Measurements from ENCODE around the gene FAM210A. TPM values are rescaled to one million over a fixed set of nuclear protein-coding genes. Genes with fewer than 3 reads are reported as not detected.

Gene FAM210A
- total and polyA plus RNA-seq, 2 of the 4 experiments (the other 2 are of a cell fraction) = 9.8 to 25.3 TPM

DNA sequence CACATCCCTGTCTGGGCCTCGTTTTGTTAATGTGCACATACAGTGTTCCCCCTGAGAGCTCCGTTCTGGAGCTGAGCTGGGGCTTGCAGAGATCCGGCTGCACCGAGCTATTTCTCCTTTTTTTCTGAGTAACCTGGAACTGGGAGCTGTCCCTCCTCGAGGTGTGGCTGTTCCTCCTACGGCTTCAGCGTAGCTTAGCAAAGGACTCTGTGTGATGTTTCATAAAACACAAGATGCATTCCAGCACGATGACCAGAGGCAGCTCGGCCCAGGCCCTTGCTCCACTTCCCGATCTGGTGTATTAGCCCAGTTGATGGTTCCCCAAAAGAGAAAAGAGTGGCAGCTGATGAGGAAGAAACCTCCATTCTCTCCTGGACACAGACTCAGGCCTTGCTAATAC, 103.0 kb downstream of the FAM210A start:
- Histone ChIP-seq H3K4me2 (ENCODE audit: low read depth, low read length) (no peak overlapping the region), H3K79me1 (ENCODE audit: low read depth in 1 of 2, low read length in 2 of 2) (no peaks in the 10 kb centered on the region), H2BK5ac (ENCODE audit: low read depth, low read length, poor library complexity, severe bottlenecking) (no peak overlapping the region), H2AK9ac (replicated peaks; ENCODE audit: low read depth, low read length, poor library complexity) (no peak overlapping the region), H2AK5ac (ENCODE audit: low read depth, low read length) (no peak overlapping the region), H2BK15ac (ENCODE audit: low read depth, low read length) (no peak overlapping the region), H3K27me3 (ENCODE audit: control insufficient read depth, insufficient read depth, low read length) (peaks cover 14% of the 10 kb centered on the region; the same call in 1 of the 2 replicates), H3K4me1 (ENCODE audit: control insufficient read depth, insufficient read depth, low read length) (no peaks in the 10 kb centered on the region), H4K8ac (ENCODE audit: low read depth in 2 of 2, low read length in 2 of 2) (no peak overlapping the region), H4K91ac (ENCODE audit: insufficient read depth, low read depth, low read length) (no peak overlapping the region), H2AFZ (replicated peaks; ENCODE audit: low read length, poor library complexity) (no peak overlapping the region), H3K23ac (ENCODE audit: low read depth, low read length) (no peak overlapping the region), H3K36me3 (ENCODE audit: control insufficient read depth, insufficient read depth, low read length) (no peaks in the 10 kb centered on the region), H3K18ac (ENCODE audit: low read depth, low read length) (no peak overlapping the region), H3K4ac (ENCODE audit: low read depth, low read length) (no peak overlapping the region), H3K4me3 (ENCODE audit: insufficient read depth, low read depth, low read length) (no peak overlapping the region), H3K27ac (ENCODE audit: insufficient read depth, low read length) (no peak overlapping the region), H3K14ac (replicated peaks; ENCODE audit: low read depth, low read length) (no peak overlapping the region), H3K9ac (ENCODE audit: low read depth, low read length) (no peak overlapping the region), H4K20me1 (ENCODE audit: insufficient read depth, low read length) (no peaks in the 10 kb centered on the region), H2BK120ac (ENCODE audit: low read depth, low read length) (no peak overlapping the region), H3K9me1 (ENCODE audit: insufficient read depth, low read length) (no peaks in the 10 kb centered on the region), H3K9me3 (ENCODE audit: control insufficient read depth, insufficient read depth, low read length) (no peaks in the 10 kb centered on the region), H4K5ac (ENCODE audit: low read depth, low read length) (no peak overlapping the region), H3K56ac (ENCODE audit: extremely low read depth, insufficient read depth, low read length) (no peak overlapping the region), H2BK20ac (ENCODE audit: low read depth, low read length) (no peak overlapping the region)
- WGBS, 2 experiments (ENCODE audit: extremely low coverage in 2 of 2, insufficient read length in 1 of 2) = 64% methylated on average over 4 of the region's 10 CpGs; no CpG with 5 or more reads in 1 of the 2 experiments
- TF ChIP-seq RAD21 (IDR thresholded peaks at IDR 0.05; ENCODE audit: low read length) (no peak), POLR2A (IDR thresholded peaks at IDR 0.05; ENCODE audit: low read depth, low read length) (no peak), FOS (IDR thresholded peaks at IDR 0.05; ENCODE audit: low read depth, low read length) (no peak), MAZ (IDR thresholded peaks at IDR 0.05; ENCODE audit: borderline replicate concordance, low read depth, low read length) (no peak), NFE2L2 (IDR thresholded peaks at IDR 0.05; ENCODE audit: low read depth, low read length) (no peak), BHLHE40 (IDR thresholded peaks at IDR 0.05; ENCODE audit: low read depth, low read length) (no peak), CEBPB (IDR thresholded peaks at IDR 0.05; ENCODE audit: low read depth, low read length) (no peak), MXI1 (IDR thresholded peaks at IDR 0.05; ENCODE audit: borderline replicate concordance, low read depth, low read length) (no peak), SMC3 (IDR thresholded peaks at IDR 0.05; ENCODE audit: low read depth, low read length) (no peak)
- TF ChIP-seq, protein P1, sequence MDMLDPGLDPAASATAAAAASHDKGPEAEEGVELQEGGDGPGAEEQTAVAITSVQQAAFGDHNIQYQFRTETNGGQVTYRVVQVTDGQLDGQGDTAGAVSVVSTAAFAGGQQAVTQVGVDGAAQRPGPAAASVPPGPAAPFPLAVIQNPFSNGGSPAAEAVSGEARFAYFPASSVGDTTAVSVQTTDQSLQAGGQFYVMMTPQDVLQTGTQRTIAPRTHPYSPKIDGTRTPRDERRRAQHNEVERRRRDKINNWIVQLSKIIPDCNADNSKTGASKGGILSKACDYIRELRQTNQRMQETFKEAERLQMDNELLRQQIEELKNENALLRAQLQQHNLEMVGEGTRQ (IDR thresholded peaks at IDR 0.05; ENCODE audit: low read depth, low read length) = no peak
- dilution Hi-C loops (cut with HindIII; ENCODE audit: low sequenced_read_pairs, unreplicated experiment) (no loop called here), in situ Hi-C loops (cut with MboI; ENCODE audit: low sequenced_read_pairs) (no loop called here), intact Hi-C loops (cut with micrococcal nuclease) (no loop called here)
- DNase-seq (no peak), ATAC-seq (ENCODE audit: low read depth) (no peak)
- ChIA-PET CTCF (no interaction called here), POLR2A (ENCODE audit: unreplicated experiment) (no interaction called here)
- BruUV-seq (replicated peaks) = no TSS peak

All from IMR-90 (cell line).